GM13977 (cell line): ENCODE data around the gene TRAPPC2.
"Not testable (repeated sequence)": the region's sequence is repeated elsewhere in the genome, so short reads cannot be mapped to it uniquely, and the experiment has no call there.

Experiments
- DNase-seq: peaks from one replicate; pipeline ENCODE4 v3.0.0; 2012; ENCODE audit warnings: low spot score
- CTCF ChIP-seq: IDR thresholded peaks from 2 replicates; pipeline ENCODE4 v1.5.1; 2012; ENCODE audit warnings: mild to moderate bottlenecking, control low read depth; ENCODE audit not compliant: insufficient read depth; ENCODE audit errors: extremely low read depth, missing control alignments
- in situ Hi-C: fragments of 300-500 bp; cut with MboI; formaldehyde crosslinking; loops from one replicate; pipeline ENCODE4 v1.12.0; 2022; ENCODE audit warnings: low sequenced_read_pairs, low pct_unique_long_range_greater_than_20kb, mixed read lengths, inconsistent platforms; ENCODE audit not compliant: unreplicated experiment

The TRAPPC2 gene

GRCh38 chrX:13685126-13685763 is 49.2 kb downstream of the TRAPPC2 start:
- DNase-seq: no peak
- no peak for TF ChIP-seq CTCF
- in situ Hi-C loops: loop anchor here (25.0 kb wide), 2 partner anchors 98 to 698 kb away; partner anchors contain the start of gene TMSB4X

GRCh38 chrX:13684361-13684760 is 50.1 kb downstream of the TRAPPC2 start:
- in situ Hi-C loops: loop anchor here (25.0 kb wide), 2 partner anchors 97 to 697 kb away; partner anchors contain the start of gene TMSB4X
- no peak for TF ChIP-seq CTCF
- no peak for DNase-seq

- in situ Hi-C loops: loop anchor here (25.0 kb wide), 2 partner anchors 94 to 694 kb away; partner anchors contain the start of gene TMSB4X
- no peak for TF ChIP-seq CTCF
- DNase-seq: no peak
These were observed 52.8 kb downstream of the TRAPPC2 start for GRCh38 chrX:13681595-13681994.

- in situ Hi-C loops: loop anchor here (25.0 kb wide), 2 partner anchors 92 to 692 kb away; partner anchors contain the start of gene TMSB4X
These were observed 54.7 kb downstream of the TRAPPC2 start for GRCh38 chrX:13679700-13680099.

GRCh38 chrX:13676885-13677284 is 57.5 kb downstream of the TRAPPC2 start:
- in situ Hi-C loops: loop anchor here (25.0 kb wide), 2 partner anchors 90 to 690 kb away; partner anchors contain the start of gene TMSB4X
- DNase-seq: no peak
- no peak for TF ChIP-seq CTCF

More at GRCh38 chrX:13679700-13680099, 54.7 kb downstream of the TRAPPC2 start:
- not testable (repeated sequence) for DNase-seq

- in situ Hi-C loops: no loop called here
- DNase-seq: no peak
- no peak for TF ChIP-seq CTCF
These were observed 61.4 kb downstream of the TRAPPC2 start for GRCh38 chrX:13673016-13673415.

GRCh38 chrX:13670197-13670596 is 64.2 kb downstream of the TRAPPC2 start:
- TF ChIP-seq CTCF: no peak
- no peak for DNase-seq
- in situ Hi-C loops: no loop called here

- in situ Hi-C loops: loop anchor here (10.0 kb wide), 1 partner anchor 75 kb away; no protein-coding TSS in a partner anchor
- not testable (repeated sequence) for DNase-seq
These were observed 64.7 kb downstream of the TRAPPC2 start for GRCh38 chrX:13669755-13670154.
